GM13977 (cell line): ENCODE data around the gene MYPOP.

Experiments
- DNase-seq: peaks from one replicate; pipeline ENCODE4 v3.0.0; 2012; ENCODE audit warnings: low spot score
- CTCF ChIP-seq: IDR thresholded peaks from 2 replicates; pipeline ENCODE4 v1.5.1; 2012; ENCODE audit warnings: mild to moderate bottlenecking, control low read depth; ENCODE audit not compliant: insufficient read depth; ENCODE audit errors: extremely low read depth, missing control alignments
- in situ Hi-C: fragments of 300-500 bp; cut with MboI; formaldehyde crosslinking; loops from one replicate; pipeline ENCODE4 v1.12.0; 2022; ENCODE audit warnings: low sequenced_read_pairs, low pct_unique_long_range_greater_than_20kb, mixed read lengths, inconsistent platforms; ENCODE audit not compliant: unreplicated experiment

Gene MYPOP

GRCh38 chr19:45863840-45864628, 38.4 kb downstream of the MYPOP start, which contains the start of gene FOXA3:
Gene FOXA3 (plus strand): TSS chr19:45864326. CDS start chr19:45864457, 131 bp downstream.
- peak; percentile 83 for TF ChIP-seq CTCF
- DNase-seq = peak; percentile 93
- in situ Hi-C loops = no loop called here

GRCh38 chr19:45863335-45863839, 39.0 kb downstream of the MYPOP start:
- in situ Hi-C loops = no loop called here
- DNase-seq = no peak
- TF ChIP-seq CTCF = no peak

GRCh38 chr19:45862564-45863334, 39.7 kb downstream of the MYPOP start, which contains the start of gene SYMPK:
Gene SYMPK (minus strand): TSS chr19:45863147. CDS start chr19:45854495, 8,652 bp downstream.
- in situ Hi-C loops = no loop called here
- DNase-seq = peak; percentile 100
- TF ChIP-seq CTCF = no peak

GRCh38 chr19:45862271-45862563, 40.2 kb downstream of the MYPOP start:
- TF ChIP-seq CTCF = no peak
- in situ Hi-C loops = no loop called here

GRCh38 chr19:45860359-45861259, 41.8 kb downstream of the MYPOP start:
- no peak for DNase-seq
- in situ Hi-C loops = no loop called here
- no peak for TF ChIP-seq CTCF

More at GRCh38 chr19:45862271-45862563, 40.2 kb downstream of the MYPOP start:
- DNase-seq = no peak
